HepG2 (cell line): Measurements from ENCODE around the gene URM1. TPM values are rescaled to one million over a fixed set of nuclear protein-coding genes. Genes with fewer than 3 reads are reported as not detected.

ENCODE experiments used
- ATF4 ChIP-seq, 2 experiments: fragments of 450-650 bp in 1 of 2; sonication (generic) in 1 of 2; formaldehyde crosslinking; IDR thresholded peaks; 2 replicates each; pipeline versions ENCODE4 v1.5.0 to v1.8.0; 2020 to 2022; ENCODE audit warnings: mild to moderate bottlenecking in 1 of 2, missing genetic modification reagents in 1 of 2
- CSRNP2 ChIP-seq: sonication (generic); formaldehyde crosslinking; conservative IDR thresholded peaks from 2 replicates; pipeline ENCODE4 v1.8.0; 2022; ENCODE audit warnings: low read depth, missing genetic modification reagents
- CTCF ChIP-seq: sonication (generic); formaldehyde crosslinking; IDR thresholded peaks from 2 replicates; pipeline ENCODE4 v1.5.0; 2020; ENCODE audit warnings: mild to moderate bottlenecking, missing genetic modification reagents, moderate library complexity
- DDIT3 ChIP-seq: sonication (generic); formaldehyde crosslinking; IDR thresholded peaks from 2 replicates; pipeline ENCODE4 v1.4.0; 2020; ENCODE audit warnings: mild to moderate bottlenecking, missing genetic modification reagents
- GATAD2A ChIP-seq: IDR thresholded peaks from 2 replicates; pipeline ENCODE4 v1.6.1; 2016
- JDP2 ChIP-seq: sonication (generic); formaldehyde crosslinking; IDR thresholded peaks from 2 replicates; pipeline ENCODE4 v1.8.1; 2022; ENCODE audit warnings: missing genetic modification reagents, borderline replicate concordance
- MIXL1 ChIP-seq: IDR thresholded peaks from 2 replicates; pipeline ENCODE4 v1.6.1; 2016
- PAX8 ChIP-seq: sonication (generic); formaldehyde crosslinking; IDR thresholded peaks from 2 replicates; pipeline ENCODE4 v1.8.0; 2022; ENCODE audit warnings: mild to moderate bottlenecking, missing genetic modification reagents, borderline replicate concordance
- PLRG1 ChIP-seq: fragments of 450-650 bp; conservative IDR thresholded peaks from 2 replicates; pipeline ENCODE4 v1.6.1; 2016
- REST ChIP-seq, 2 experiments: IDR thresholded peaks; 2 replicates each; pipeline ENCODE4 v1.6.1; 2011 to 2012; ENCODE audit warnings: low read length in 2 of 2, borderline replicate concordance in 1 of 2, low read depth in 1 of 2, mild to moderate bottlenecking in 1 of 2, moderate library complexity in 1 of 2
- RFX3 ChIP-seq: IDR thresholded peaks from 2 replicates; pipeline ENCODE4 v1.6.1; 2016; ENCODE audit warnings: missing biosample characterization, missing genetic modification reagents
- XBP1 ChIP-seq: sonication (generic); formaldehyde crosslinking; IDR thresholded peaks from 2 replicates; pipeline ENCODE4 v1.5.0; 2020; ENCODE audit warnings: missing genetic modification reagents
- ZBTB25 ChIP-seq: IDR thresholded peaks from 2 replicates; pipeline ENCODE4 v1.6.1; 2018; ENCODE audit warnings: missing genetic modification reagents
- ZNF12 ChIP-seq: sonication (generic); formaldehyde crosslinking; IDR thresholded peaks from 2 replicates; pipeline ENCODE4 v1.5.0; 2020; ENCODE audit warnings: missing genetic modification reagents
- ZNF335 ChIP-seq: sonication (generic); formaldehyde crosslinking; IDR thresholded peaks from 2 replicates; pipeline ENCODE4 v1.4.0; 2020; ENCODE audit warnings: missing genetic modification reagents
- ZNF550 ChIP-seq: sonication (generic); formaldehyde crosslinking; IDR thresholded peaks from 2 replicates; pipeline ENCODE4 v1.4.0; 2020; ENCODE audit warnings: mild to moderate bottlenecking, missing genetic modification reagents, borderline replicate concordance
- ZNF800 ChIP-seq: sonication (generic); formaldehyde crosslinking; IDR thresholded peaks from 2 replicates; pipeline ENCODE4 v1.4.0; 2020; ENCODE audit warnings: missing genetic modification reagents
- ZSCAN22 ChIP-seq: sonication (generic); formaldehyde crosslinking; IDR thresholded peaks from 2 replicates; pipeline ENCODE4 v1.4.0; 2020; ENCODE audit warnings: mild to moderate bottlenecking, missing genetic modification reagents
- ZSCAN29 ChIP-seq: sonication (generic); formaldehyde crosslinking; conservative IDR thresholded peaks from 2 replicates; pipeline ENCODE4 v1.4.0; 2020; ENCODE audit warnings: mild to moderate bottlenecking, missing genetic modification reagents
- polyA plus RNA-seq, 8 experiments: library from polyadenylated mRNA; depleted of rRNA in 3 of 8; stranded (reverse) in 7 of 8; unstranded in 1 of 8; fragments of >200 nt; fragmentation: Illumina TruSeq in 4 of 8; extraction: Trizol in 4 of 8; gene quantifications; 2 replicates each; pipeline versions ENCODE4 v1.2.1 to v1.2.3, GENCODE V29; 2011 to 2016; ENCODE audit warnings: low read depth in 4 of 8, missing spikeins in 1 of 8, mixed read lengths in 1 of 8; ENCODE audit not compliant: insufficient read depth in 1 of 8
- total RNA-seq, 5 experiments: library from RNA; depleted of rRNA; stranded (reverse); fragments of >200 nt; fragmentation: Illumina TruSeq; extraction: Trizol; gene quantifications; 2 replicates each; pipeline ENCODE4 v1.2.3, GENCODE V29; 2016; ENCODE audit warnings: low read depth in 1 of 5

The URM1 gene
- total and polyA plus RNA-seq, 2 of the 13 experiments (the other 11 are each of a cell fraction or from before 2014, with no cell fraction given), result 37.1 to 41.3 TPM

- TF ChIP-seq CSRNP2 (CRISPR knock-in tag), result no peak
- no peak for TF ChIP-seq XBP1 (CRISPR knock-in tag)
- no peak for TF ChIP-seq RFX3 (CRISPR knock-in tag)
- TF ChIP-seq ZNF335, result 0 out of 2 replicates have a peak, but pooled peaks have one; percentile 62
- no peak for TF ChIP-seq ZNF550 (CRISPR knock-in tag)
- TF ChIP-seq ATF4 (CRISPR knock-in tag; IDR thresholded peaks at IDR 0.05), result no peak
- TF ChIP-seq ZNF800 (CRISPR knock-in tag), result no peak
- TF ChIP-seq GATAD2A (CRISPR knock-in tag), result 0 out of 2 replicates have a peak, but pooled peaks have one; percentile 22
- TF ChIP-seq ZSCAN22 (CRISPR knock-in tag), result no peak
- no peak for TF ChIP-seq DDIT3
- no peak for TF ChIP-seq JDP2
- no peak for TF ChIP-seq ZNF12
- no peak for TF ChIP-seq ZSCAN29
- TF ChIP-seq REST (IDR thresholded peaks at IDR 0.05; ENCODE audit: borderline replicate concordance in 1 of 2, low read depth in 1 of 2, low read length in 2 of 2), result no peak
- no peak for TF ChIP-seq ZBTB25 (CRISPR knock-in tag)
- TF ChIP-seq CTCF (CRISPR knock-in tag), result peak; percentile 96
- no peak for TF ChIP-seq PLRG1
- TF ChIP-seq PAX8 (CRISPR knock-in tag), result no peak
- no peak for TF ChIP-seq MIXL1
These were observed 9.1 kb upstream of the URM1 start (continued) for GRCh38 chr9:128361986-128362646.
